PC-3 (cell line): Measurements from ENCODE around the gene LHFPL2. TPM values are rescaled to one million over a fixed set of nuclear protein-coding genes. Genes with fewer than 3 reads are reported as not detected.

Experiments
- ATAC-seq: fragments of 200-7000 bp; cut with Tn5 transposase; 2 replicates; pipeline ENCODE4 v1.9.1; 2020; ENCODE audit warnings: mild to moderate bottlenecking, moderate library complexity
- BruUV-seq: library from RNA; stranded (reverse); fragments of 400-500 nt; replicated peaks from 2 replicates; lab custom pipeline; 2021; lab: Mats Ljungman, UMichigan
- CTCF ChIA-PET: fragments of 300-600 bp; sonication (Branson Sonifier 250); formaldehyde crosslinking; loops from one replicate; lab custom pipeline; 2022; ENCODE audit warnings: antibody characterized with exemption; lab: Charles Lee
- POLR2A ChIA-PET: fragments of 300-600 bp; sonication (Branson Sonifier 250); formaldehyde crosslinking; loops from one replicate; lab custom pipeline; 2022; ENCODE audit warnings: antibody characterized with exemption; ENCODE audit not compliant: unreplicated experiment; lab: Charles Lee
- DNase-seq: peaks from one replicate; pipeline ENCODE4 v3.0.0-alpha.2; 2015
- H2AFZ ChIP-seq: fragments of 300-600 bp; sonication (generic); 2 replicates; pipeline ENCODE4 v1.6.0; 2016; ENCODE audit warnings: antibody characterized with exemption, low read length
- H3F3A ChIP-seq: fragments of 300-600 bp; sonication (generic); one replicate; pipeline ENCODE4 v1.6.0; 2017; ENCODE audit warnings: antibody characterized with exemption, low read length, control low read depth, mild to moderate bottlenecking; ENCODE audit not compliant: unreplicated experiment
- H3K27ac ChIP-seq: fragments of 300-600 bp; sonication (generic); 2 replicates; pipeline ENCODE4 v1.5.1; 2016; ENCODE audit warnings: mild to moderate bottlenecking, low read length
- H3K27me3 ChIP-seq: fragments of 300-600 bp; sonication (generic); 2 replicates; pipeline ENCODE4 v1.6.1; 2016; ENCODE audit warnings: low read length, mixed read lengths
- H3K36me3 ChIP-seq: fragments of 300-600 bp; sonication (generic); 2 replicates; pipeline ENCODE4 v1.6.1; 2016; ENCODE audit warnings: low read depth, mixed run types, low read length, mixed read lengths
- H3K4me1 ChIP-seq: fragments of 300-600 bp; sonication (generic); 2 replicates; pipeline ENCODE4 v1.5.1; 2016; ENCODE audit warnings: low read length; ENCODE audit not compliant: insufficient read depth
- H3K4me2 ChIP-seq: fragments of 300-600 bp; sonication (generic); 2 replicates; pipeline ENCODE4 v1.6.0; 2016; ENCODE audit warnings: low read length
- H3K4me3 ChIP-seq: fragments of 300-600 bp; sonication (generic); 2 replicates; pipeline ENCODE4 v1.5.1; 2016; ENCODE audit warnings: mild to moderate bottlenecking, low read length, mixed read lengths
- H3K79me2 ChIP-seq: fragments of 300-600 bp; sonication (generic); 2 replicates; pipeline ENCODE4 v1.6.1; 2017; ENCODE audit warnings: low read length, mixed read lengths
- H3K9ac ChIP-seq: fragments of 300-600 bp; sonication (generic); 2 replicates; pipeline ENCODE4 v1.6.0; 2016; ENCODE audit warnings: mild to moderate bottlenecking, low read length
- H3K9me2 ChIP-seq: fragments of 300-600 bp; sonication (generic); replicated peaks from 2 replicates; pipeline ENCODE4 v1.6.1; 2016; ENCODE audit warnings: mixed run types, low read length, mixed read lengths
- H3K9me3 ChIP-seq: fragments of 300-600 bp; sonication (generic); 2 replicates; pipeline ENCODE4 v1.6.1; 2016; ENCODE audit warnings: low read length, mixed read lengths
- H4K20me1 ChIP-seq: fragments of 300-600 bp; sonication (generic); 2 replicates; pipeline ENCODE4 v1.6.1; 2016; ENCODE audit warnings: low read length, mixed read lengths
- EZH2 ChIP-seq: fragments of 300-600 bp; sonication (generic); IDR thresholded peaks from one replicate; pipeline ENCODE4 v1.6.1; 2017; ENCODE audit warnings: antibody characterized with exemption, mild to moderate bottlenecking, low read length; ENCODE audit not compliant: unreplicated experiment
- EZH2phosphoT487 ChIP-seq: fragments of 300-600 bp; sonication (generic); IDR thresholded peaks from 2 replicates; pipeline ENCODE4 v1.6.1; 2018; ENCODE audit warnings: mild to moderate bottlenecking, antibody characterized with exemption, low read length, borderline replicate concordance
- intact Hi-C: fragments of 100-400 bp; cut with micrococcal nuclease; formaldehyde crosslinking; loops from 2 replicates; pipeline ENCODE4 v1.9.0; 2023
- total RNA-seq: library from RNA; depleted of rRNA; stranded (reverse); fragments of >200 nt; gene quantifications from 2 replicates; pipeline ENCODE4 v1.2.3, GENCODE V29; 2014
- TF ChIP-seq, protein P1 (sequence below): fragments of 300-600 bp; sonication (generic); conservative IDR thresholded peaks from 2 replicates; pipeline ENCODE4 v1.5.1; 2017; ENCODE audit warnings: antibody characterized with exemption, low read depth, mild to moderate bottlenecking, low read length

The LHFPL2 gene
- total RNA-seq, 1 experiment from 2014 or later = 21.7 TPM

DNA sequence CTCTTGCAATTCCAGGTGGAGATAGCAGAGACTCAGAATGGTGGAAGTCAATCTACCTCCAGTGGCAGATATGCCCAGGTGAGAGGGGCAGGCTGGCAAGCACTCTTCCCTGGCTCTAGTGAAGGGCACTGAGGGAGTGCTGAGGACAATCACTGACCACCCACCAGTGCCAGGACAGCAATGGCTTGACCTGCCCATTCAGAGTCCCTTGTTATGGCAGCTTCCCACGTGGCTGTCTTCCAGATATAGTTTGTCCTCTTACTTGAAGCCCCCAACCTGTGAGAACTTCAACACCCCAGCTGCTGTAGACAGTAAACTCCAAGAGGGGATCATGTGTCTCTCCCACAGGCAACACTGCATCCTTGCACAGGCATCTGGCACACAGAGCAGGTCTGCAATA, 104.7 kb downstream of the LHFPL2 start:
- H3K4me2 ChIP-seq = no peak overlapping the region
- ChIA-PET CTCF (no interaction called here), POLR2A (no interaction called here)

DNA sequence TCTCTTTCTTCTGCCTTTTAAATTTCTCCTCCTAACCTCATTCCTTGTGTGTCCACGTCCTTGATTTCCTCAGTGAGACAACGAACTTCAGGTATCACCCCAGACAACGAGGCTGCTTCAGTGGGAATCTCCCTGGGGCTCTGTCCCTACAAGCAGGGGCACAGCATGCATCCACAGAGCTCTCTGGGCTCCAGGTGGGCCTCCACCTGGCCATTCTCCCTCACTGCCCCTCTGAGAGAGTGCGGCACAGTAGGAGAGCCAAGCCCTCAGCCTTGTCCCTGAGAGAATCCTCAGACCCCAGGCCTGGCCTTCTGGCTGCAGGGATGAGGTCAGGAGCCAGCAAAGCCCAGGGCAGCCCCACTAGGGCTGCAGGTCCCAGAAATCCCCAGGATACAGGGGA, 105.3 kb downstream of the LHFPL2 start:
- Histone ChIP-seq H2AFZ (no peak overlapping the region), H3K27me3 (no peaks in the 10 kb centered on the region), H3K36me3 (no peaks in the 10 kb centered on the region), H3K9me2 (no peaks in the 10 kb centered on the region), H3K9ac (no peak overlapping the region), H4K20me1 (no peaks in the 10 kb centered on the region), H3K9me3 (no peaks in the 10 kb centered on the region), H3K27ac (no peak overlapping the region), H3K4me2 (no peak overlapping the region), H3K79me2 (no peaks in the 10 kb centered on the region), H3K4me3 (no peak overlapping the region), H3F3A (no peaks in the 10 kb centered on the region), H3K4me1 (peaks cover 3% of the 10 kb centered on the region)
- TF ChIP-seq EZH2 = no peak
- TF ChIP-seq, protein P1, sequence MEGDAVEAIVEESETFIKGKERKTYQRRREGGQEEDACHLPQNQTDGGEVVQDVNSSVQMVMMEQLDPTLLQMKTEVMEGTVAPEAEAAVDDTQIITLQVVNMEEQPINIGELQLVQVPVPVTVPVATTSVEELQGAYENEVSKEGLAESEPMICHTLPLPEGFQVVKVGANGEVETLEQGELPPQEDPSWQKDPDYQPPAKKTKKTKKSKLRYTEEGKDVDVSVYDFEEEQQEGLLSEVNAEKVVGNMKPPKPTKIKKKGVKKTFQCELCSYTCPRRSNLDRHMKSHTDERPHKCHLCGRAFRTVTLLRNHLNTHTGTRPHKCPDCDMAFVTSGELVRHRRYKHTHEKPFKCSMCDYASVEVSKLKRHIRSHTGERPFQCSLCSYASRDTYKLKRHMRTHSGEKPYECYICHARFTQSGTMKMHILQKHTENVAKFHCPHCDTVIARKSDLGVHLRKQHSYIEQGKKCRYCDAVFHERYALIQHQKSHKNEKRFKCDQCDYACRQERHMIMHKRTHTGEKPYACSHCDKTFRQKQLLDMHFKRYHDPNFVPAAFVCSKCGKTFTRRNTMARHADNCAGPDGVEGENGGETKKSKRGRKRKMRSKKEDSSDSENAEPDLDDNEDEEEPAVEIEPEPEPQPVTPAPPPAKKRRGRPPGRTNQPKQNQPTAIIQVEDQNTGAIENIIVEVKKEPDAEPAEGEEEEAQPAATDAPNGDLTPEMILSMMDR = no peak
- TF ChIP-seq EZH2phosphoT487 = no peak
- no peak for DNase-seq
- CTCF ChIA-PET = no interaction called here
- ATAC-seq = no peak
- BruUV-seq = no TSS peak
- POLR2A ChIA-PET = no interaction called here
- intact Hi-C loops = no loop called here

More for the DNA sequence above, 104.7 kb downstream of the LHFPL2 start:
- ATAC-seq = no peak
- Histone ChIP-seq H3K9ac (no peak overlapping the region), H3K36me3 (no peaks in the 10 kb centered on the region), H3K27ac (no peak overlapping the region), H3K9me2 (no peaks in the 10 kb centered on the region), H3K9me3 (no peaks in the 10 kb centered on the region), H4K20me1 (no peaks in the 10 kb centered on the region), H3K4me3 (no peak overlapping the region), H3K79me2 (no peaks in the 10 kb centered on the region), H3F3A (no peaks in the 10 kb centered on the region), H3K27me3 (no peaks in the 10 kb centered on the region), H3K4me1 (no peaks in the 10 kb centered on the region), H2AFZ (no peak overlapping the region)
- intact Hi-C loops = no loop called here
- TF ChIP-seq EZH2phosphoT487 (no peak), EZH2 (no peak)
- TF ChIP-seq, protein P1 = no peak
- BruUV-seq = no TSS peak
- no peak for DNase-seq

DNA sequence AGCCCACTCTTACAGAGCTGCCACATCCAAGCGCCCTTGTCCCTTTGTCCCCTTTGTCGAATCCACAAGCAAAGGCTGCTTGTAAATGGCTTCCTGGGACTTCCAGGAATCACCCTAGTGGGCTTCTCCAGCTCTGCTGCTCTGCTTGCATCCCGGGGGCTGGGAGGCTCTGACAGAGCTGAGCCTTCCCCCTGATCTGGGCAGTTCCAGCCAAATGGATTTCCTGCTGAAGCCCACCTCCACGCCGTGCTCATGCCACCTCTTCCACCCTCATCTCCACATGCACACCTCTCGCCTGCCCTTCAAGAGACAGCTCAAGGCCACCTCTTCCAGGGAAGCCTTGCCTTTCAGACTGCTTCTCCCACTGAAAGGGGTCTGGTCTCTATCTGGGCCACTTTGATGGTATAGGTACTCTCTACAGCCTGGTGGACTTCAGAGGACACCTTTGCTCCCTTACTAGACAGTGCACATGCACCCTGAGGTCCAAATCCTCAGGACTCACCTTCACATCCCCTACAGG, 106.2 kb downstream of the LHFPL2 start:
- DNase-seq (no peak), ATAC-seq (no peak)
- ChIA-PET POLR2A (no interaction called here), CTCF (no interaction called here)
- Histone ChIP-seq H3K4me3 (no peak overlapping the region), H3K9ac (no peak overlapping the region), H3K36me3 (no peaks in the 10 kb centered on the region), H2AFZ (no peak overlapping the region), H3K27me3 (no peaks in the 10 kb centered on the region), H3K9me3 (no peaks in the 10 kb centered on the region), H3F3A (no peaks in the 10 kb centered on the region), H4K20me1 (no peaks in the 10 kb centered on the region), H3K27ac (no peak overlapping the region), H3K4me1 (peaks cover 7% of the 10 kb centered on the region), H3K4me2 (no peak overlapping the region), H3K9me2 (no peaks in the 10 kb centered on the region), H3K79me2 (no peaks in the 10 kb centered on the region)
- intact Hi-C loops = no loop called here
- no peak for TF ChIP-seq EZH2phosphoT487
- no peak for TF ChIP-seq EZH2
- TF ChIP-seq, protein P1 = no peak
- BruUV-seq = no TSS peak
